DOHH2 (cell line): Measurements from ENCODE around the gene PROKR1.

Experiments used
- H3F3A ChIP-seq: fragments of 200-600 bp; sonication (generic), shearing (Covaris generic); 2 replicates; pipeline ENCODE4 v1.6.0; 2016; ENCODE audit warnings: antibody characterized with exemption, mild to moderate bottlenecking; ENCODE audit not compliant: control insufficient read depth, insufficient read depth
- H3K27ac ChIP-seq: fragments of 200-600 bp; sonication (generic); 2 replicates; pipeline ENCODE4 v1.5.1; 2014; ENCODE audit warnings: low read depth, mild to moderate bottlenecking, low read length, moderate library complexity
- H3K27me3 ChIP-seq: fragments of 200-600 bp; sonication (generic); 2 replicates; pipeline ENCODE4 v1.6.1; 2014; ENCODE audit warnings: mild to moderate bottlenecking, low read length, mixed read lengths; ENCODE audit not compliant: control insufficient read depth
- H3K36me3 ChIP-seq: fragments of 200-600 bp; sonication (generic); 2 replicates; pipeline ENCODE4 v1.6.1; 2014; ENCODE audit warnings: mild to moderate bottlenecking, low read length, moderate library complexity, mixed read lengths; ENCODE audit not compliant: control insufficient read depth
- H3K4me1 ChIP-seq: fragments of 200-600 bp; sonication (generic); 2 replicates; pipeline ENCODE4 v1.6.1; 2014; ENCODE audit warnings: mild to moderate bottlenecking, low read length, mixed read lengths; ENCODE audit not compliant: control insufficient read depth
- H3K4me2 ChIP-seq: fragments of 200-600 bp; sonication (generic); 2 replicates; pipeline ENCODE4 v1.6.0; 2014; ENCODE audit warnings: mild to moderate bottlenecking, low read length, moderate library complexity
- H3K4me3 ChIP-seq: fragments of 200-600 bp; sonication (generic); 2 replicates; pipeline ENCODE4 v1.5.1; 2014; ENCODE audit warnings: mild to moderate bottlenecking, low read length, mixed read lengths
- H3K79me2 ChIP-seq: fragments of 200-600 bp; sonication (generic); 2 replicates; pipeline ENCODE4 v1.6.1; 2014; ENCODE audit warnings: mild to moderate bottlenecking, low read length, mixed read lengths; ENCODE audit not compliant: control insufficient read depth
- H3K9me2 ChIP-seq: fragments of 200-600 bp; sonication (generic); replicated peaks from 2 replicates; pipeline ENCODE4 v1.6.1; 2014; ENCODE audit warnings: mild to moderate bottlenecking, low read length, mixed read lengths; ENCODE audit not compliant: control insufficient read depth
- H3K9me3 ChIP-seq: fragments of 200-600 bp; sonication (generic); 2 replicates; pipeline ENCODE4 v1.6.1; 2014; ENCODE audit warnings: antibody characterized with exemption, low read length, mixed read lengths; ENCODE audit not compliant: control insufficient read depth, insufficient read depth
- H4K20me1 ChIP-seq: fragments of 200-600 bp; sonication (generic); 2 replicates; pipeline ENCODE4 v1.6.0; 2014; ENCODE audit warnings: low read depth, mild to moderate bottlenecking, antibody characterized with exemption, low read length, moderate library complexity; ENCODE audit not compliant: control insufficient read depth, insufficient read depth
- EZH2phosphoT487 ChIP-seq: fragments of 200-600 bp; sonication (generic); IDR thresholded peaks from 2 replicates; pipeline ENCODE4 v1.6.1; 2017; ENCODE audit warnings: borderline replicate concordance, mild to moderate bottlenecking, antibody characterized with exemption, low read length, moderate library complexity, mixed read lengths
- TF ChIP-seq, protein P1 (sequence below): fragments of 200-600 bp; sonication (generic); IDR thresholded peaks from one replicate; pipeline ENCODE4 v1.5.1; 2014; ENCODE audit warnings: antibody characterized with exemption, mild to moderate bottlenecking, low read depth, low read length; ENCODE audit not compliant: poor library complexity, severe bottlenecking

The PROKR1 gene

DNA sequence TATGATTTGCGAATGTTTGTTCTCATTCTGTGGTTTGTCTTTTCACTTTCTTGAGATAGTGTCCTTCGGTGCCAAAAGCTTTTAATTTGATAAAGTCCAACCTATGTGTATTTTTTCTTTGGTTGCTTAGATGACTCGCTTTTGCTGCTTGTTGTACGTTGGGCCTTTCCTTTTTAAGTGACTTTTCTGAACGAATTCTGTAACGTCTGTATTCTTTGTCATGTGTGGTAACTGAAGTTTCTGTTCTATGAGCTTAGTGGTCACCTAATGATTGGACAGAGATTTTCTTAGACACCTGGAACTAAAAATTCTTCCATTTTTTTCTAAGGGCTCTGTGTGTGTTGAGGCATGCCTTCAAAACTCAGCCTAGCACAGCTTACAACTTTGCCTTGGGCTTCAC is 19.6 kb upstream of the PROKR1 start:
- TF ChIP-seq, protein P1, sequence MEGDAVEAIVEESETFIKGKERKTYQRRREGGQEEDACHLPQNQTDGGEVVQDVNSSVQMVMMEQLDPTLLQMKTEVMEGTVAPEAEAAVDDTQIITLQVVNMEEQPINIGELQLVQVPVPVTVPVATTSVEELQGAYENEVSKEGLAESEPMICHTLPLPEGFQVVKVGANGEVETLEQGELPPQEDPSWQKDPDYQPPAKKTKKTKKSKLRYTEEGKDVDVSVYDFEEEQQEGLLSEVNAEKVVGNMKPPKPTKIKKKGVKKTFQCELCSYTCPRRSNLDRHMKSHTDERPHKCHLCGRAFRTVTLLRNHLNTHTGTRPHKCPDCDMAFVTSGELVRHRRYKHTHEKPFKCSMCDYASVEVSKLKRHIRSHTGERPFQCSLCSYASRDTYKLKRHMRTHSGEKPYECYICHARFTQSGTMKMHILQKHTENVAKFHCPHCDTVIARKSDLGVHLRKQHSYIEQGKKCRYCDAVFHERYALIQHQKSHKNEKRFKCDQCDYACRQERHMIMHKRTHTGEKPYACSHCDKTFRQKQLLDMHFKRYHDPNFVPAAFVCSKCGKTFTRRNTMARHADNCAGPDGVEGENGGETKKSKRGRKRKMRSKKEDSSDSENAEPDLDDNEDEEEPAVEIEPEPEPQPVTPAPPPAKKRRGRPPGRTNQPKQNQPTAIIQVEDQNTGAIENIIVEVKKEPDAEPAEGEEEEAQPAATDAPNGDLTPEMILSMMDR, result no peak
- no peak for TF ChIP-seq EZH2phosphoT487
- no peaks in the 10 kb centered on the region for H3K9me2 ChIP-seq
- H3K79me2 ChIP-seq, result no peaks in the 10 kb centered on the region
- no peak overlapping the region for H3K4me3 ChIP-seq
- H4K20me1 ChIP-seq, result no peaks in the 10 kb centered on the region
- no peaks in the 10 kb centered on the region for H3K36me3 ChIP-seq
- H3K27ac ChIP-seq, result no peak overlapping the region
- H3K9me3 ChIP-seq, result no peaks in the 10 kb centered on the region; the same call in 1 of the 2 replicates
- H3K27me3 ChIP-seq, result no peaks in the 10 kb centered on the region
- no peaks in the 10 kb centered on the region for H3F3A ChIP-seq
- no peak overlapping the region for H3K4me2 ChIP-seq
- H3K4me1 ChIP-seq, result no peaks in the 10 kb centered on the region

DNA sequence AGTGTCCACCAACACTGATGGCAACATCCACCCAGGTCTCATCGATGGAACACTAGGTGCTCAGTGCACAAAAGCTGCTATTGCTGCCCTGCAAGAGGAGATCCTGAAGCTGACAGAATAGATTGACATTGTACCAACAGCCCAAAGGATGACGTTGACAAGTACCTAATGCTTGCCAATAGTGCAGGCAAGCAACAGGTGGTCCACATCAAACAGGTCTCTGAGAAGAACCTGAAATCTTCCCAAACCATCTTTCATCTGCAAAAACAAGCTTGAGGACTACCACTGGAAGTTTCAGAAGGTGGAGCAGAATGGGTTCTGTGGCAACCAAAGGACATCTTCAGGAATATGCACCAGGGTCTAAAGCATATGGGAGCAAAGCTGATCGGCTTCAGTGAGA is 15.8 kb upstream of the PROKR1 start:
- Histone ChIP-seq H3K4me1 (no peaks in the 10 kb centered on the region), H4K20me1 (no peaks in the 10 kb centered on the region), H3K79me2 (no peaks in the 10 kb centered on the region), H3K36me3 (no peaks in the 10 kb centered on the region), H3K4me2 (no peak overlapping the region), H3F3A (no peaks in the 10 kb centered on the region), H3K9me2 (no peaks in the 10 kb centered on the region), H3K27me3 (no peaks in the 10 kb centered on the region), H3K9me3 (no peaks in the 10 kb centered on the region; the same call in 1 of the 2 replicates), H3K27ac (no peak overlapping the region), H3K4me3 (no peak overlapping the region)
- TF ChIP-seq EZH2phosphoT487, result no peak

DNA sequence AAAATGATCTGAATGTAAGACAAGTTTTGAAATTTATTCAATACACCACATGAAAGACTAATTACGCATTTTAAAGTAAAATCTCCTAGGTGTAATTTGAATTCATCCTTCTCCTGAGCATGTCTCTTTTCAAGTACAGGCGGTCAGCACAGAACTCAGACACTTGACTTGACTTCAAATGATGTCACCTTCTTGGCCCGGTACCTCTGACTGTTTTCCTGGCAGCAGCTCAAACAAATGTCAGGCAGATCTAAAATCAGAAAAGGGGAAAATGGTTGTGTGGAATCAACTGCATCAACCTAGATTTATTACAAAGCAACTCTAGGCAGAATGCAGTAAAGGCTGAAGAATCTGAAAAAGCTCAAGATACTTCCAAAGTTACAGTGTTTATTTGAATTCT is 11.4 kb upstream of the PROKR1 start:
- TF ChIP-seq, protein P1, result no peak
- no peak for TF ChIP-seq EZH2phosphoT487
- Histone ChIP-seq H3K4me2 (no peak overlapping the region), H3K27ac (no peak overlapping the region), H3K4me3 (no peak overlapping the region), H3K36me3 (no peaks in the 10 kb centered on the region), H3K27me3 (no peaks in the 10 kb centered on the region), H4K20me1 (no peaks in the 10 kb centered on the region), H3K79me2 (no peaks in the 10 kb centered on the region), H3F3A (no peaks in the 10 kb centered on the region), H3K9me2 (no peaks in the 10 kb centered on the region), H3K9me3 (no peaks in the 10 kb centered on the region), H3K4me1 (no peaks in the 10 kb centered on the region)

DNA sequence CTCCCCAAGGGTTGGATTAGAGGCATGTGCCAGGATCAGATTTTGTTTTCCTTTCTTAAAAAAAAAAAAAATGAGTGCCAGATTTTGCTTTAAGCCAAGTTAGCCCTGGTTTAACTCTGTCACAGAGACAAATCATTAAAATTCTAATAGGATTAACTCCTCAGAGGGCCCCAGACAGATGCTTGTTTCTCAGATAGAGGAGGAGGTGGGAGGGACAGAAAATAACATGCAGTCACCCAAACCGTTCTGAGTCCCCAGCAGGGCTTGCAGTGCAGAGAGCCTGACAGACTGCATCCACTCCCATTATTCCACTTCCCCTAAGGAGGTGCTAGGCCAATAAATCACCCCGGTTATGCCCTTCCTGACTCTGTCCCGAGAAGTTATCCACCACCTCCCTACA is 6.3 kb upstream of the PROKR1 start:
- no peaks in the 10 kb centered on the region for H3K9me2 ChIP-seq
- TF ChIP-seq, protein P1, result no peak
- TF ChIP-seq EZH2phosphoT487, result no peak
- H3K4me1 ChIP-seq, result no peaks in the 10 kb centered on the region
- H3K79me2 ChIP-seq, result no peaks in the 10 kb centered on the region
- H3F3A ChIP-seq, result no peaks in the 10 kb centered on the region
- no peaks in the 10 kb centered on the region for H4K20me1 ChIP-seq
- H3K27ac ChIP-seq, result no peak overlapping the region
- H3K4me2 ChIP-seq, result no peak overlapping the region
- H3K36me3 ChIP-seq, result no peaks in the 10 kb centered on the region
- H3K27me3 ChIP-seq, result no peaks in the 10 kb centered on the region
- H3K9me3 ChIP-seq, result no peaks in the 10 kb centered on the region
- no peak overlapping the region for H3K4me3 ChIP-seq
